ENCODE measurements around the gene SEPTIN5.

DNA sequence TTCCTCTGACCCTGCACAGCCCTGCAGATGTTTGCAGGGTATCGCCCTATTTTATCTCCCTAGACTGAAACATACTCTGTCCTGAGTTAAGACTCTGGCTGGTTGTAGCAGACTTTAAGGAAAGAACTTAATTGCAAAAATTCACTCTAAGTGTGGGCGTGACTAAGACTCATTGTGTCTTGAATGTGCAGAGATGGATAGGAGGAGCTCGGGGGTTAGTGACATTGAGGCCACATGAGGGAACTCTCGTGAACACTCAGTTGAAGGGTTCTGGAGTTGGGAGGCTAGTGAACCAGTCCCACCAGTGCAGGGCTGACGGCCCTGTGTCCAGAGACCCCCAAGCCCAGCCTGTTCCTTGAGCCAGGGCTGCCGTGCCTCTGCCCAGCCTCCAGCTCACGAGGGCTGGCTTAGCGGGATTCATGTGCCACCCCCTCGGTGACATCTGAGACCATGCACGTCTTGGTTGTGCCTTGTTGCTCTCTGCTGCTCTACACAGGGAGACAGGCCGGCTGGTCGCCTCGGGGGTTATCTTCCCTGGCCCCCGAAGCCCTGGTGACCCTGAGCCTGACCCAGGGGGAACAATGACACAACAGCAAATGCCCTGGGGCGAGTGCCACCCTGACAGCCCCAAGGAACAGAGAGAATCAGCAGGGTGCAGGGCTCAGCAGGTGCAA, 34.8 kb downstream of the SEPTIN5 start:
- TF ChIP-seq, protein P1, sequence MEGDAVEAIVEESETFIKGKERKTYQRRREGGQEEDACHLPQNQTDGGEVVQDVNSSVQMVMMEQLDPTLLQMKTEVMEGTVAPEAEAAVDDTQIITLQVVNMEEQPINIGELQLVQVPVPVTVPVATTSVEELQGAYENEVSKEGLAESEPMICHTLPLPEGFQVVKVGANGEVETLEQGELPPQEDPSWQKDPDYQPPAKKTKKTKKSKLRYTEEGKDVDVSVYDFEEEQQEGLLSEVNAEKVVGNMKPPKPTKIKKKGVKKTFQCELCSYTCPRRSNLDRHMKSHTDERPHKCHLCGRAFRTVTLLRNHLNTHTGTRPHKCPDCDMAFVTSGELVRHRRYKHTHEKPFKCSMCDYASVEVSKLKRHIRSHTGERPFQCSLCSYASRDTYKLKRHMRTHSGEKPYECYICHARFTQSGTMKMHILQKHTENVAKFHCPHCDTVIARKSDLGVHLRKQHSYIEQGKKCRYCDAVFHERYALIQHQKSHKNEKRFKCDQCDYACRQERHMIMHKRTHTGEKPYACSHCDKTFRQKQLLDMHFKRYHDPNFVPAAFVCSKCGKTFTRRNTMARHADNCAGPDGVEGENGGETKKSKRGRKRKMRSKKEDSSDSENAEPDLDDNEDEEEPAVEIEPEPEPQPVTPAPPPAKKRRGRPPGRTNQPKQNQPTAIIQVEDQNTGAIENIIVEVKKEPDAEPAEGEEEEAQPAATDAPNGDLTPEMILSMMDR (IDR thresholded peaks at IDR 0.05), result no peak
- TF ChIP-seq POLR2A (IDR thresholded peaks at IDR 0.05), result no peak
